ENCODE results near the gene CBLB.

CBLB gene

GRCh38 chr3:105865867-105866350 is 2.9 kb downstream of the CBLB start:
- no peak for DNase-seq (ENCODE audit: low spot score)
- Mint-ChIP-seq H3K36me3 (ENCODE audit: low read depth) (peaks cover 35% of the 10 kb centered on the region), H3K27me3 (ENCODE audit: low read depth) (no peaks in the 10 kb centered on the region), H3K4me3 (peak overlapping the region; percentile 98), H3K4me1 (ENCODE audit: low read depth) (peaks cover 36% of the 10 kb centered on the region), H3K9me3 (no peaks in the 10 kb centered on the region), H3K27ac (peak overlapping the region; percentile 47)

GRCh38 chr3:105865016-105865623 is 3.7 kb downstream of the CBLB start:
- peaks cover 39% of the 10 kb centered on the region for H3K36me3 Mint-ChIP-seq (ENCODE audit: low read depth)
- no peaks in the 10 kb centered on the region for H3K9me3 Mint-ChIP-seq
- no peak overlapping the region for H3K27ac Mint-ChIP-seq
- H3K4me3 Mint-ChIP-seq = peak overlapping the region; percentile 98
- H3K4me1 Mint-ChIP-seq (ENCODE audit: low read depth) = peaks cover 30% of the 10 kb centered on the region
- no peaks in the 10 kb centered on the region for H3K27me3 Mint-ChIP-seq (ENCODE audit: low read depth)
- DNase-seq (ENCODE audit: low spot score) = no peak

- no peak for DNase-seq (ENCODE audit: low spot score)
- Mint-ChIP-seq H3K4me3 (peak overlapping the region; percentile 98), H3K27me3 (ENCODE audit: low read depth) (no peaks in the 10 kb centered on the region), H3K27ac (no peak overlapping the region), H3K36me3 (ENCODE audit: low read depth) (peaks cover 44% of the 10 kb centered on the region), H3K9me3 (no peaks in the 10 kb centered on the region), H3K4me1 (ENCODE audit: low read depth) (peaks cover 24% of the 10 kb centered on the region)
These were observed 4.6 kb downstream of the CBLB start for GRCh38 chr3:105864212-105864611.

GRCh38 chr3:105863608-105864007 is 5.2 kb downstream of the CBLB start:
- no peak for DNase-seq (ENCODE audit: low spot score)
- Mint-ChIP-seq H3K9me3 (no peaks in the 10 kb centered on the region), H3K27me3 (ENCODE audit: low read depth) (no peaks in the 10 kb centered on the region), H3K4me3 (no peak overlapping the region), H3K36me3 (ENCODE audit: low read depth) (peaks cover 47% of the 10 kb centered on the region), H3K4me1 (ENCODE audit: low read depth) (peaks cover 24% of the 10 kb centered on the region), H3K27ac (no peak overlapping the region)

GRCh38 chr3:105862217-105862616 is 6.6 kb downstream of the CBLB start:
- no peaks in the 10 kb centered on the region for H3K9me3 Mint-ChIP-seq
- no peak overlapping the region for H3K27ac Mint-ChIP-seq
- peaks cover 28% of the 10 kb centered on the region for H3K4me1 Mint-ChIP-seq (ENCODE audit: low read depth)
- H3K27me3 Mint-ChIP-seq (ENCODE audit: low read depth) = no peaks in the 10 kb centered on the region
- H3K4me3 Mint-ChIP-seq = no peak overlapping the region
- H3K36me3 Mint-ChIP-seq (ENCODE audit: low read depth) = peaks cover 48% of the 10 kb centered on the region
- DNase-seq (ENCODE audit: low spot score) = no peak

GRCh38 chr3:105860641-105861040 is 8.2 kb downstream of the CBLB start:
- H3K4me3 Mint-ChIP-seq = no peak overlapping the region
- peaks cover 43% of the 10 kb centered on the region for H3K36me3 Mint-ChIP-seq (ENCODE audit: low read depth)
- no peaks in the 10 kb centered on the region for H3K27me3 Mint-ChIP-seq (ENCODE audit: low read depth)
- H3K4me1 Mint-ChIP-seq (ENCODE audit: low read depth) = peaks cover 20% of the 10 kb centered on the region
- DNase-seq (ENCODE audit: low spot score) = no peak
- peaks cover 3% of the 10 kb centered on the region for H3K9me3 Mint-ChIP-seq
- no peak overlapping the region for H3K27ac Mint-ChIP-seq

- Mint-ChIP-seq H3K27me3 (ENCODE audit: low read depth) (no peaks in the 10 kb centered on the region), H3K4me3 (no peak overlapping the region), H3K4me1 (ENCODE audit: low read depth) (peaks cover 7% of the 10 kb centered on the region), H3K27ac (peak overlapping the region; percentile 3), H3K36me3 (ENCODE audit: low read depth) (peaks cover 47% of the 10 kb centered on the region), H3K9me3 (peaks cover 3% of the 10 kb centered on the region)
- DNase-seq (ENCODE audit: low spot score) = no peak
These were observed 10.8 kb downstream of the CBLB start for GRCh38 chr3:105858017-105858416.

GRCh38 chr3:105857601-105858000 is 11.2 kb downstream of the CBLB start:
- H3K9me3 Mint-ChIP-seq = peaks cover 3% of the 10 kb centered on the region
- no peak overlapping the region for H3K4me3 Mint-ChIP-seq
- peak overlapping the region; percentile 3 for H3K27ac Mint-ChIP-seq
- peaks cover 51% of the 10 kb centered on the region for H3K36me3 Mint-ChIP-seq (ENCODE audit: low read depth)
- peaks cover 7% of the 10 kb centered on the region for H3K4me1 Mint-ChIP-seq (ENCODE audit: low read depth)
- DNase-seq (ENCODE audit: low spot score) = no peak
- no peaks in the 10 kb centered on the region for H3K27me3 Mint-ChIP-seq (ENCODE audit: low read depth)

GRCh38 chr3:105856605-105857004 is 12.2 kb downstream of the CBLB start:
- Mint-ChIP-seq H3K4me1 (ENCODE audit: low read depth) (peaks cover 7% of the 10 kb centered on the region), H3K36me3 (ENCODE audit: low read depth) (peaks cover 55% of the 10 kb centered on the region), H3K27me3 (ENCODE audit: low read depth) (no peaks in the 10 kb centered on the region), H3K4me3 (no peak overlapping the region), H3K9me3 (peaks cover 3% of the 10 kb centered on the region), H3K27ac (no peak overlapping the region)
- no peak for DNase-seq (ENCODE audit: low spot score)

- Mint-ChIP-seq H3K36me3 (ENCODE audit: low read depth) (peaks cover 66% of the 10 kb centered on the region), H3K4me1 (ENCODE audit: low read depth) (peaks cover 13% of the 10 kb centered on the region), H3K9me3 (peaks cover 6% of the 10 kb centered on the region), H3K27me3 (ENCODE audit: low read depth) (no peaks in the 10 kb centered on the region), H3K4me3 (no peak overlapping the region), H3K27ac (no peak overlapping the region)
- no peak for DNase-seq (ENCODE audit: low spot score)
These were observed 14.9 kb downstream of the CBLB start for GRCh38 chr3:105853801-105854432.

- Mint-ChIP-seq H3K9me3 (peaks cover 6% of the 10 kb centered on the region), H3K4me1 (ENCODE audit: low read depth) (peaks cover 25% of the 10 kb centered on the region), H3K36me3 (ENCODE audit: low read depth) (peaks cover 68% of the 10 kb centered on the region), H3K4me3 (no peak overlapping the region), H3K27me3 (ENCODE audit: low read depth) (no peaks in the 10 kb centered on the region), H3K27ac (no peak overlapping the region)
- no peak for DNase-seq (ENCODE audit: low spot score)
These were observed 17.2 kb downstream of the CBLB start for GRCh38 chr3:105851582-105851981.

GRCh38 chr3:105851176-105851575 is 17.6 kb downstream of the CBLB start:
- Mint-ChIP-seq H3K9me3 (peaks cover 6% of the 10 kb centered on the region), H3K4me3 (no peak overlapping the region)

GRCh38 chr3:105850593-105850992 is 18.2 kb downstream of the CBLB start:
- Mint-ChIP-seq H3K4me3 (no peak overlapping the region), H3K4me1 (ENCODE audit: low read depth) (peaks cover 31% of the 10 kb centered on the region), H3K9me3 (peaks cover 3% of the 10 kb centered on the region), H3K27me3 (ENCODE audit: low read depth) (no peaks in the 10 kb centered on the region), H3K36me3 (ENCODE audit: low read depth) (peaks cover 69% of the 10 kb centered on the region), H3K27ac (no peak overlapping the region)
- no peak for DNase-seq (ENCODE audit: low spot score)

More at GRCh38 chr3:105851176-105851575, 17.6 kb downstream of the CBLB start:
- DNase-seq (ENCODE audit: low spot score) = no peak
- H3K36me3 Mint-ChIP-seq (ENCODE audit: low read depth) = peaks cover 71% of the 10 kb centered on the region
- H3K27me3 Mint-ChIP-seq (ENCODE audit: low read depth) = no peaks in the 10 kb centered on the region
- H3K27ac Mint-ChIP-seq = no peak overlapping the region
- H3K4me1 Mint-ChIP-seq (ENCODE audit: low read depth) = peaks cover 28% of the 10 kb centered on the region

GRCh38 chr3:105848821-105849220 is 20.0 kb downstream of the CBLB start:
- Mint-ChIP-seq H3K27ac (no peak overlapping the region), H3K27me3 (ENCODE audit: low read depth) (no peaks in the 10 kb centered on the region), H3K9me3 (peaks cover 3% of the 10 kb centered on the region), H3K4me1 (ENCODE audit: low read depth) (peaks cover 32% of the 10 kb centered on the region), H3K4me3 (no peak overlapping the region), H3K36me3 (ENCODE audit: low read depth) (peaks cover 62% of the 10 kb centered on the region)
- no peak for DNase-seq (ENCODE audit: low spot score)

Measured in T-helper 2 cell treated with Interferon-gamma antibody and Interleukin-4, amounts not matched to agents 5 μg/mL and 100 μg/mL, for 36 hours (primary cell).